NCI-H748 treated with DMSO at 0.1 percent for 48 hours (cell line): Measurements from ENCODE around the gene C2orf74.
"Not testable (repeated sequence)": the region's sequence is repeated elsewhere in the genome, so short reads cannot be mapped to it uniquely, and the experiment has no call there.

Experiments
- DNase-seq: peaks from one replicate; lab custom pipeline; 2025; lab: John Stamatoyannopoulos, UW

The C2orf74 gene

GRCh38 chr2:61173116-61173515 lies 11.1 kb downstream of the C2orf74 start:
- no peak for DNase-seq

GRCh38 chr2:61175036-61175435 lies 13.0 kb downstream of the C2orf74 start:
- DNase-seq = no peak

GRCh38 chr2:61176755-61177726 lies 15.1 kb downstream of the C2orf74 start:
- peak; percentile 53 for DNase-seq

GRCh38 chr2:61177727-61178549 lies 15.9 kb downstream of the C2orf74 start:
- DNase-seq = no peak

- no peak for DNase-seq
These were observed 16.9 kb downstream of the C2orf74 start for GRCh38 chr2:61178603-61179545.

- no peak for DNase-seq
These were observed 18.0 kb downstream of the C2orf74 start for GRCh38 chr2:61179701-61180639.

GRCh38 chr2:61180686-61181085 lies 18.7 kb downstream of the C2orf74 start:
- DNase-seq = no peak

- no peak for DNase-seq
These were observed 19.5 kb downstream of the C2orf74 start for GRCh38 chr2:61181382-61182058.

- DNase-seq = no peak
These were observed 20.0 kb downstream of the C2orf74 start for GRCh38 chr2:61182059-61182383.

GRCh38 chr2:61183795-61184194 lies 21.8 kb downstream of the C2orf74 start:
- DNase-seq = no peak

- no peak for DNase-seq
These were observed 22.3 kb downstream of the C2orf74 start for GRCh38 chr2:61184263-61184662.

- DNase-seq = no peak
These were observed 23.3 kb downstream of the C2orf74 start for GRCh38 chr2:61185231-61185728.

GRCh38 chr2:61187085-61187484 lies 25.1 kb downstream of the C2orf74 start:
- DNase-seq = no peak

- no peak for DNase-seq
These were observed 31.9 kb downstream of the C2orf74 start for GRCh38 chr2:61193670-61194561.

- not testable (repeated sequence) for DNase-seq
These were observed 32.7 kb downstream of the C2orf74 start for GRCh38 chr2:61194646-61195045.

- no peak for DNase-seq
These were observed 34.7 kb downstream of the C2orf74 start for GRCh38 chr2:61196671-61197070.

- no peak for DNase-seq
These were observed 43.1 kb downstream of the C2orf74 start for GRCh38 chr2:61205132-61205531.

GRCh38 chr2:61210332-61210981 lies 48.5 kb downstream of the C2orf74 start:
- no peak for DNase-seq
